Activated CD4-positive, alpha-beta T cell treated with anti-CD3 and anti-CD28 coated beads, Interleukin-10, Interleukin-2, amounts not matched to agents 100 ng/mL and 50 ng/mL, durations not matched to agents 16 hours and 8 hours (primary cell): ENCODE results near the gene ZNF446.
"Not testable (repeated sequence)": the region's sequence is repeated elsewhere in the genome, so short reads cannot be mapped to it uniquely, and the experiment has no call there.

Experiments
- DNase-seq: peaks from one replicate; pipeline ENCODE4 v3.0.0-alpha.2; 2020

The ZNF446 gene

GRCh38 chr19:58507602-58508223, 31.6 kb downstream of the ZNF446 start:
- DNase-seq: not testable (repeated sequence)

GRCh38 chr19:58509731-58510083, 33.6 kb downstream of the ZNF446 start:
- no peak for DNase-seq

GRCh38 chr19:58510084-58510862, 34.1 kb downstream of the ZNF446 start:
- no peak for DNase-seq

DNA sequence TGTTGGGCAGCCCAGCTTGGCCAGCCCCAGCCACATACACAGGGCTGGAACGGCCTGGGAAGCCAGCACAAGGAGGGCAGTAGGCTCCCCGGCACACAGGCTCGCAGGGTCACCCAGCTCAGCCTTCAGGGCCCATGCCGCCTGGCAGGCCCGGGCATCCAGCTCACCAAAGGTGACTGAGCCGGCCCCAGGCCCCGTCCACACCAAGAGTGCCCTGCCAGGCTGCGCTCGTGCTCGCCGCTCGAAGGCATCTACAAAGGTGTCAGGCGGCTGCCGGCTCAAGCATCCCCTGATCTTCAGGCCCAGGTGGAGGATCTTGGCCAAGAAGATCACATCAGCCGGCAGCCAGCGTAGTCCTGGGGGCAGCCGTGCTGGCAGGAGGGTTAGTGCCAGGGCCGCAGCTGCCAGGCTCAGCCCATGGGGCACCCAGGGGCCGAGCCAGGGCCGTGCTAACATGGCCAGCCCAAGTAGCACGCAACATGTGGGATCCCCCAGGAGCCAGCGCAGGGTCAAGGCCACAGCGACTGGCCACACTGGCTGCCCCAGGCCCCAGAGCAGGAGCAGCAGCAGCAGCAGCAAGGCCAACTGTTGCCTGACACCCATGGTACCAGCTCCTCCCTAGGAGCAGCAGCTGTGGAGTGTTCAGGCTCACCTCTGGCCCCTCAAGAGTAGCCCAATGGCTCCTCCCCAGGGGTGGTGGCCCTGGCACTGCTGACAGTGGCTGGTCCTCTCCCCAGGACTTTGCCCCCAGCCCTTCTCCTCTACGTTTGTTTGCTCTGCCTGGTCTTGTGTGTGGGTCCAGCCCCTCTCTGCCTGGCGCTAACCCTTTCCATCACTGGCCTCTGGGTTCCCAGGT, 35.4 kb downstream of the ZNF446 start, which contains the start of gene SLC27A5:
TSS of gene SLC27A5 (minus strand) at position 640 of the 856 bp plus-strand sequence. CDS start at position 603, 37 bp downstream.
- DNase-seq: no peak

- DNase-seq: no peak
Observed at GRCh38 chr19:58513213-58513693, 37.1 kb downstream of the ZNF446 start.

DNA sequence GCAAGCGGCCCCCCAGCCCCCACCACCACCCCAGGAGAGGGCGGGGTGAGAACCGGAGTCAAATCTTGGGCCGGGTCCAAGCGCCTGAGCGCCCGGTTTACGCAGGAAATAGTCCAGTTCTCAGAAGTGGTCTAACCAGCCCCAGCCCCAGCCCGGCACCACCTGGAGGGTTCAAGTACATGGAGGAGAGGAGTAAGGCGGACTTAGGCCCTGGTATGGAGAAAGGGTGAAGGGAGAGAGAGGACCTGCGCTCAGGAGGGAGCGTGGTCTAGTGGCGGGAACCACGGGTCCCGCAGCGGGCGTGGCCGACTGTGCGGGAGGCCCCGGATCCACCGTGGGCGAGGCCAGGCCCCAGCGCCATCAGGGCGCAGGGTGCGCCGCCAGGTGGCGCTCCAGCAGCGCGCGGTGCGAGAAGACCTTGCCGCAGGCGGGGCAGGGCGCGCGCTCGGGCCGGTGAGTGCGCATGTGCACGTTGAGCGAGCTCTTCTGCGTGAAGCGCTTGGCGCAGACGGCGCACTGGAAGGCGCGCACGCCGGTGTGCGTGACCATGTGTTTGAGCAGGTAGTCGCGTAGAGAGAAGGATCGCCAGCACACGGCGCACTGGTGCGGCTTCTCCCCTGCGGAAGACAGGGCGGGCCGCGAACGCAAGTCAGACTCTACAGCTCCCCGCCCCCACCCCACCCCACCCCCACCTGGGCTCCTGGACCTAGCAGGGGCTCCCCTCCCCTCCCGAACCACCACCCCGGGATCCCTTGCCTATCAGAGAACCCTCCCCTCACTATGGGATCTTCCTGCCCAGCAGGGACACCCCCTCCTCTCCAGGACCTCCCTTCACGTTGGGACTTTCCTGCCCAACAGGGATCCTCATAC, 37.8 kb downstream of the ZNF446 start:
- peak; percentile 98 for DNase-seq

- no peak for DNase-seq
Observed at GRCh38 chr19:58514564-58515022, 38.4 kb downstream of the ZNF446 start.

GRCh38 chr19:58515259-58515658, 39.1 kb downstream of the ZNF446 start:
- DNase-seq: no peak

DNA sequence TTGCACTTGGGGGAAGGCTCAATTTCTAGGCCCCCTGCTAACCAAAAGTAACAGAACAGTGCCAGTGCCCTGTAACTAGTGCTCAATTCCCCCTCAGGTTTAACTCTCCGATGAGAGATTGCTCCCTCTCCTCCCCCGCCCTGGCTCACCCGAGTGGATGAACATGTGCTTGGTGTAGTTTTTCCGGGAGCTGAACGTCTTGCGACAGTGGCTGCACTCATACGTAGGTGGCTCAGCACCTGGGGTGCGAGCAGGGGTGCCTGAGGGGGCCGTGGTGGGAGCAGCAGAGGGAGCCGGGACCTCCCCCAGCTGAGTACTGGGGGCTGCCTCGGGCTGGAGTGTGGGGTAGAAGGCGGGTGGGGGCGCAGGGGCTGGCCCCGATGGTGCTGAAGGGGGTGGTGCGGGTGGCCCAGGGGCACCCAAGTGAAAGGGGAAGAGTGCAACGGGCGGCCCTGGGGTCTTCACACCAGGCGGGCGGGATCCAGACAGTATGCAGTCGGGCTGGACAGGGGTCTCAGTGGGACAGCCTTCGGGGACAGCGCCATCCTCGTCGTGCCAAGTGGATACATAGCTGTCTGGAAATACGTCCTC, 40.2 kb downstream of the ZNF446 start:
- no peak for DNase-seq

- DNase-seq: no peak
Observed at GRCh38 chr19:58516964-58517833, 41.0 kb downstream of the ZNF446 start.

DNA sequence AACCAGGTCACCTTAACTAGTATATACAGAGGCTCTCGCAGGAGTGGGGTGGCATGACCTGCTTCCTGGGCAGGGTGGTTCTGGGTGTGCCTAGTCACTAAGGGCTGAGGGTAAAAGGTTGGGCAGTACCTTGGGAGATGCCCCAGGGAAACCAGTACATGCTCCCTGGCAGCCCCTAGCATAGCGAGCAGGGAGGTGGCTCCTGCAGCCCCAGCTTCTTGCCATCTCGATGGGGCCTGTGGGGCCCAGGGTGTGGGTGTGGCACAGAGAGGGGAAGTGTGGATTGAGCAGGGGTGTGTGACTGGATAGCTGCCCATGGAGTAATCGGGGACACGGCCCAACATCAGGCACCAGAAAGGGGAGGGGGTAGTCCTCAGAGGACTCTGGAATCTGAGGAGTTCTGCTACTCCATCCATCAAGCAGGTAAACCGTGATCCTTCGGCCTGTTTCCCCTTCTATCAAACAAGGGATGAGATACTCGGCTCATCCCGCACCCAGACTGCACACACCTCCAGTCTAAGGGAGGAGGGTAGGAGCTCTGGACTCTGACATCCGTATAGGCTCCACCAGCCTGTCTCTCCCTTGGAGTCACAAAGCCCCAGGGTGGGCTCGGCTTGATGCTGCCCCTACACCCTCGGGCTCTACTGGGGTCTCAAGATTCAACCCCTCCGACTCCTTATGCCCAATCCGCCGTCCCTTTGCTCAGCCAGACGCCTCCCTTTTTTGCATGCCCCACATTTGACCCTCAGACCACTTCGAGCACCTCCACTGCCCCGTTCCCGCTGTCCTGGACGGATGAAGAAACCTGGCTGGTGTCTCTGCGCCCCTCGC, 42.3 kb downstream of the ZNF446 start:
- peak; percentile 46 for DNase-seq

GRCh38 chr19:58519087-58519354, 42.9 kb downstream of the ZNF446 start:
- peak; percentile 66 for DNase-seq

DNA sequence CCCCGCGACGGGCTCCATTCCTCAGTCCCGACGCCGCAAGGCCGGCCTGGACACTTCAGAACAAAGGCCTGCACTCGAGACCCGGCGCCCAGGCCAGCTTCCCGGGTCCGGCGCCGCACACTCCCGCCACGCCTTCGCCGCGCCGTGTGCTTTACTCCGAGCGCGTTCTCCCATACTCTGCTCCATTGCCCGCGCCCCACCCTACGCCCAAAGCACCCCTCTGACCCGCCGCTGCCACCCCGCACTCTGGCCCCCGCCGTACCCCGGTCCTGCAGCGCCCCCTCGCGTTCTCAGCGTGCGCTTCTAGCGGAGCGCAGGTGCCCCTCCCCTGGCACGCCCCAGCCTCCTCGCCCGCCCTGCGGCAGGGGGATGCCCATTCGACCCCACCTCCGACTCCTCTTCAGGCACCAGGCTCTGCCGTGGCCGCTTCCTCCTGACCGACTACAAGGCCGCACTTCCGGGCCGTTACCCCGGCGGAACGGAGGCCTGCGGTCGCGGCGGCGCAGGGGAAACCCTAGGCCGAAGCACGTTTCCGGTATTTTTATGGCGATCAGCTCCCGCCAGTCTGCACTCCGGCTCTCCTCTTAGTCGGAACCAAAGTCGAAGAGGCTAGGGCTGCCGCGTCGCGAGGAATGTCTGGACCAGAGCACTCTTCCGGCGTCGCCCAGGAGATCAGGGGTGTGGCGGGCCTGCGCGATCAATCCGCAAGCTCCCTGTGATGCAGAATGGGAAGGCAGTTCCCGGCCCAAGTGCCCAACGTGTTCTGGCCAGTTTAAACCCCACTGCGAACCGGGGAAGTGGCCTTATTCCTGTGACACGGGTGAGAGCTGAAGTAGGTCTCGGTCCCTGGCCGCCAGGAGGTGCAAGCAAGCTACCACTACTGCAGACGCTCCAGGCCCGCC, 43.5 kb downstream of the ZNF446 start, which contains the start of gene ZBTB45:
TSS of gene ZBTB45 (minus strand) at position 456 of the 902 bp plus-strand sequence. CDS start 2,137 bp downstream, outside the sequence.
- peak; percentile 97 for DNase-seq

GRCh38 chr19:58520257-58520599, 44.1 kb downstream of the ZNF446 start:
- no peak for DNase-seq

GRCh38 chr19:58521651-58522050, 45.5 kb downstream of the ZNF446 start:
- DNase-seq: no peak

DNA sequence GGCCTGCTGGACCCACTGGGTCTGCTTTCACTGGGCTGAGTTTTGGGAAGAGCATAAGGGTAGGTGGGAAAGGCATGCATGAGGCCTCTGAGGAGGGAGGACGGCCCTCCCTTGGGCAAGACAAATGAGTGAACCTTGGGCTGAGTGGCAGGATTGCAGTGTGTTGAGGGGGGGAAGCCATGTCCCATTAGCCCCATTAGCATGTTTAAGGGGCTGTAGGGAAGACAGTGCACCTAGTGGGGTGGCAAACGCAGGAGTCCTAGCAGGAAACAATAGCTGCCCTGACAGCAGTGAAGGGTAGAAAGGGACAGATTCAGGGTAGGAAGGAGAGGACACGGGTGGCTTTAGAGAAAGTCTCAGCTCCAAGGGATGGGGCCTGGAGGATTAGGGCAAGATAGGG, 46.6 kb downstream of the ZNF446 start:
- DNase-seq: no peak

- DNase-seq: no peak
Observed at GRCh38 chr19:58529405-58529804, 53.3 kb downstream of the ZNF446 start.
